Activated CD4-positive, alpha-beta memory T cell treated with anti-CD3 and anti-CD28 coated beads, Interleukin-2, amount 10 ng/mL, durations not matched to agents 7 days and 5 days (primary cell): ENCODE data around the gene SMAD1. TPM values are rescaled to one million over a fixed set of nuclear protein-coding genes. Genes with fewer than 3 reads are reported as not detected.

Experiments used
- CTCF ChIA-PET: fragments of 350-600 bp; sonication (Branson Sonifier 250); formaldehyde crosslinking; loops from one replicate; lab custom pipeline; 2021; ENCODE audit warnings: antibody characterized with exemption, inconsistent platforms; lab: Charles Lee
- POLR2A ChIA-PET: fragments of 350-600 bp; sonication (Branson Sonifier 250); formaldehyde crosslinking; loops from one replicate; lab custom pipeline; 2021; ENCODE audit warnings: antibody characterized with exemption; lab: Charles Lee
- DNase-seq: peaks from one replicate; pipeline ENCODE4 v3.0.0-alpha.2; 2020
- H3K27ac Mint-ChIP-seq: one replicate; pipeline ENCODE4 v1.8.0; 2021; ENCODE audit warnings: mild to moderate bottlenecking, mixed read lengths
- H3K27me3 Mint-ChIP-seq: one replicate; pipeline ENCODE4 v1.8.0; 2021; ENCODE audit warnings: mixed read lengths
- H3K36me3 Mint-ChIP-seq: one replicate; pipeline ENCODE4 v1.8.0; 2021; ENCODE audit warnings: low read depth, mixed read lengths
- H3K4me1 Mint-ChIP-seq: one replicate; pipeline ENCODE4 v1.8.0; 2021; ENCODE audit warnings: mixed read lengths
- H3K4me3 Mint-ChIP-seq: one replicate; pipeline ENCODE4 v1.8.0; 2021; ENCODE audit warnings: mild to moderate bottlenecking, mixed read lengths
- H3K9me3 Mint-ChIP-seq: one replicate; pipeline ENCODE4 v1.8.0; 2021; ENCODE audit warnings: mixed read lengths
- total RNA-seq, 2 experiments: library from RNA; stranded (reverse); gene quantifications; one replicate each; pipeline ENCODE4 v1.2.3, GENCODE V29; 2021

Gene SMAD1
- total RNA-seq, 2 experiments from 2014 or later = 1.9 to 2.1 TPM

- DNase-seq = no peak
- Mint-ChIP-seq H3K36me3 (no peaks in the 10 kb centered on the region), H3K27ac (no peak overlapping the region), H3K4me3 (no peak overlapping the region), H3K27me3 (peaks cover 11% of the 10 kb centered on the region), H3K9me3 (no peaks in the 10 kb centered on the region), H3K4me1 (no peaks in the 10 kb centered on the region)
- ChIA-PET CTCF (no interaction called here), POLR2A (no interaction called here)
These were observed 54.4 kb downstream of the SMAD1 start for GRCh38 chr4:145536044-145536443.

GRCh38 chr4:145538596-145538995 lies 56.9 kb downstream of the SMAD1 start:
- peaks cover 14% of the 10 kb centered on the region for H3K27me3 Mint-ChIP-seq
- no peak overlapping the region for H3K27ac Mint-ChIP-seq
- no peak overlapping the region for H3K4me3 Mint-ChIP-seq
- POLR2A ChIA-PET = no interaction called here
- H3K9me3 Mint-ChIP-seq = no peaks in the 10 kb centered on the region
- H3K36me3 Mint-ChIP-seq = no peaks in the 10 kb centered on the region
- no peaks in the 10 kb centered on the region for H3K4me1 Mint-ChIP-seq
- DNase-seq = no peak
- CTCF ChIA-PET = no interaction called here

DNA sequence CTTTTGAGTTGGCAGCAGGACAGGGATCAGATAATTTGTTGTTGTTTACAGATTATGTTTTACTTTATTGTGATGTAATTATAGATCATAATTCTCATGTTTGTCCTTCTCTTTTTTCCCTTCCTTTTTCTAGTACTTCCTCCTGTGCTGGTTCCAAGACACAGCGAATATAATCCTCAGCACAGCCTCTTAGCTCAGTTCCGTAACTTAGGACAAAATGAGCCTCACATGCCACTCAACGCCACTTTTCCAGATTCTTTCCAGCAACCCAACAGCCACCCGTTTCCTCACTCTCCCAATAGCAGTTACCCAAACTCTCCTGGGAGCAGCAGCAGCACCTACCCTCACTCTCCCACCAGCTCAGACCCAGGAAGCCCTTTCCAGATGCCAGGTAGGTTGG lies 58.0 kb downstream of the SMAD1 start:
- no peak for DNase-seq
- Mint-ChIP-seq H3K27me3 (peaks cover 16% of the 10 kb centered on the region), H3K9me3 (no peaks in the 10 kb centered on the region), H3K4me1 (no peaks in the 10 kb centered on the region), H3K4me3 (no peak overlapping the region), H3K36me3 (no peaks in the 10 kb centered on the region), H3K27ac (no peak overlapping the region)
- ChIA-PET POLR2A (no interaction called here), CTCF (no interaction called here)

DNA sequence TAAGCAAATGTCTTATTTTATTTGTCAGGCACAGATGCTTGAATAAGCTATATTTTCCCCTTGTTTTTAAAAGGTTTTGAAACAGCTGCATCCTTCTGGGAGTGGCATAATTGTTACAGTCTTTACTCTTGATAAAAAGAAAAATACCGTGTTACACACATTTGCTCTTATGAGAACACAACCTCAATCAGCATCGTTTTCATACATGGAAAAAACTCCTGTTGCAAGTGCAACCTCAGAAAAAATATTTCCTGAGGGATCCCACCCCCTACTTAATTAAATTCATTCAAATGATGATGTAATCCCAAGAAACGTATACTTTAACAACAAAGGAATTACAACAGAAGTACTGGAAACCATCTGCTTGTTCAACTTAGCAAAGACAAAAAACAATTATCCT lies 58.6 kb downstream of the SMAD1 start:
- ChIA-PET POLR2A (no interaction called here), CTCF (no interaction called here)
- Mint-ChIP-seq H3K4me1 (no peaks in the 10 kb centered on the region), H3K27ac (no peak overlapping the region), H3K36me3 (no peaks in the 10 kb centered on the region), H3K9me3 (no peaks in the 10 kb centered on the region), H3K27me3 (peaks cover 16% of the 10 kb centered on the region), H3K4me3 (no peak overlapping the region)
- DNase-seq = no peak

DNA sequence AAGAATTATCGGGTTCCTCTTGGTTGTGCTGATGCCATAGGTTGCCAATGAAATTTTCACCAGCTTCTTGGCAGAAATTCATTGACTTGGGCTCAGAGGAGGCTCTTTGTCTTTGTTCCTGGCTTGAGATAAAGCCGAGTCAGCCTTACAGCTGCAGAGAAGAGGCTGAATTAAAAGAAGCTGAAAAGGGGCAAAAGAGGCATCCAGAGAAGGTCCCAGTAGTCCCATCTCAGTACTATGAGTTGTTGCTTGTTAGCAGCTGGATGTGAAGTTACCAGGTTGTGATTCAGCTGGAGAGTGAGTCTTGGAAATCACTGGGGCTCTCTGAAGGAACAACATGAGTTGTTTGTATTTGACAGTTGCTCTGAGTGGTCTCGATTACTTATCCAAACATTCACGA lies 59.7 kb downstream of the SMAD1 start:
- Mint-ChIP-seq H3K9me3 (no peaks in the 10 kb centered on the region), H3K4me3 (no peak overlapping the region), H3K4me1 (no peaks in the 10 kb centered on the region), H3K36me3 (no peaks in the 10 kb centered on the region), H3K27me3 (peaks cover 14% of the 10 kb centered on the region), H3K27ac (no peak overlapping the region)
- ChIA-PET CTCF (interaction anchor here (1.0 kb wide), 1 partner anchor 16 kb away, joined by 3 read pairs; no protein-coding TSS in a partner anchor), POLR2A (no interaction called here)
- no peak for DNase-seq

DNA sequence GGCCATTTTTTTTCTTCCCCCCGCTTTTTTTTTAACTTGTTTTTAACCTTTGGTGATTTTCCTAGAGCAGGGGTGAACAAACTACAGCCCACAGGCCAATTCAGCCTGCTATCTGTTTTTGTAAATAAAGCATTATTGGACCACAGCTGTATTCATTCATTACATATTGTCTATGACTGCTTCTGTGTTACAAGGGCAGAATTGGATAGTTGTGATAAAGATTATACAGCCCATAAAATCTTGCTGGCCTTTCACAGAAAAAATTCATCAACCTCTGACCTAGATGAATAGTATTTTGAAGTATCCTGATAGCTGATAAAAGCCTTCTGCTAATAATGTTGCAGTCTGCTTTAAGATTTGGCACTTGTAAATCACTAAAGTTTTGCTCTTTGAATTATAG lies 63.4 kb downstream of the SMAD1 start:
- POLR2A ChIA-PET = no interaction called here
- Mint-ChIP-seq H3K4me1 (no peaks in the 10 kb centered on the region), H3K27ac (no peak overlapping the region), H3K4me3 (no peak overlapping the region), H3K27me3 (peaks cover 8% of the 10 kb centered on the region), H3K36me3 (no peaks in the 10 kb centered on the region), H3K9me3 (no peaks in the 10 kb centered on the region)
- DNase-seq = no peak
- CTCF ChIA-PET = interaction anchor here (0.8 to 1.0 kb wide), 2 partner anchors 12 to 72 kb away, joined by 3 read pairs; no protein-coding TSS in a partner anchor

DNA sequence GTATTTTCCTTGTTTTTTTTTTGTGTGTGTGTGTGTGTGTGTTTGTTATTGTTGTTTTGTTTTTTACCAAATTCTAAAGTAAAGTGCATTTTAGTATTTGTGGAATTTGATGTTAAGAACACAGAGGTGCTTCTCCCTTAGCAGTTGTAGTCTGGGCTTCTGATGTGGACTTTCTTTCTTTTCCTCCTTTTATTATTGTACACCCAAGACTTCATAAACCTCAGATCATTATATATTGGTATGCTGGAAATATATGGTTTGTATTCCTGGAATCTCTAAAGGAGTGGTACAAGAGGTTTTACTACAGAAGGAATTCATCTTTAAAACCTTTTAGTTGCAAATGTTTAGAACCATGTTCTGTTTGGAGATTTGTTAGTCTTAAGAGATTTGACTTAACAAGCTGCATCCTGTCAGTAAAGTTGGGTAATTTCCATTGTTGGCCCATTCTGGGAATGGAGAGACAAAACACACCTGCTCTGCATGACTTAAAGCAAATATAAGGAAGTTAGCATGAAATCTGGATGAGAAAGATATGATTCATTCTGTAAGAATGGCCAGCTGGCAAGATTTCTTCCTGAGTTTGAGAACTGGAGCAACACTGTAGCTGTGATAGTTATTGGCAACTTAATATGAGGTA lies 64.0 kb downstream of the SMAD1 start:
- no peak overlapping the region for H3K27ac Mint-ChIP-seq
- H3K9me3 Mint-ChIP-seq = no peaks in the 10 kb centered on the region
- no peaks in the 10 kb centered on the region for H3K36me3 Mint-ChIP-seq
- ChIA-PET POLR2A (no interaction called here), CTCF (interaction anchor here (0.8 kb wide), 1 partner anchor 12 kb away, joined by 3 read pairs; no protein-coding TSS in a partner anchor)
- peaks cover 7% of the 10 kb centered on the region for H3K27me3 Mint-ChIP-seq
- H3K4me3 Mint-ChIP-seq = no peak overlapping the region
- no peak for DNase-seq
- H3K4me1 Mint-ChIP-seq = no peaks in the 10 kb centered on the region

DNA sequence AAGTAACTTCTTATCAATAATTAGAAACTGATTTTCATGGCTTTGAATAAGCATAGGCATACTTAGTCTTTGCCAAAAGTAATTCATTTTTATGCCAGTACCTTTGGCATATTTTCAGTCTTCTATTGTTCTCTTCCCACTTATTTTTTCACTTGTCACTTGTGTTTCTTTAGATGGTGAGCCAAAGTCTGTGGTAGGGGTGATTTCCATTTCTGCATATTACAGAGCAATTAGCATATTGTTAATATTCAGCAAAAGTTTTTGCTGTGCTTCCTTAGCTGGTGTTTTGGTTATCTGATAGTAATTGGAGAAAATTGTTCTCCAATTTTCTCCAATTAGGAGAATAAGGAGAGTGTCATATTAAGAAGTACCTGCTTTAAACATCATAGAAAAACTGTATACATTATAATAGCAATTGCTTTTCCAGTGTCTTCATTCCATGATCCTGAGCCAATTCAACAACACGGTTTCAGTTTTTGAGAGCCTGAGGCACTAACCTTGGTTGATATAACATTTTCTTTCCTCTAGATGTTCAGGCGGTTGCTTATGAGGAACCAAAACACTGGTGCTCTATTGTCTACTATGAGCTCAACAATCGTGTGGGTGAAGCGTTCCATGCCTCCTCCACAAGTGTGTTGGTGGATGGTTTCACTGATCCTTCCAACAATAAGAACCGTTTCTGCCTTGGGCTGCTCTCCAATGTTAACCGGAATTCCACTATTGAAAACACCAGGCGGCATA lies 64.7 kb downstream of the SMAD1 start:
- no peak for DNase-seq
- Mint-ChIP-seq H3K4me1 (no peaks in the 10 kb centered on the region), H3K36me3 (no peaks in the 10 kb centered on the region), H3K27me3 (peaks cover 7% of the 10 kb centered on the region), H3K27ac (no peak overlapping the region), H3K9me3 (no peaks in the 10 kb centered on the region), H3K4me3 (no peak overlapping the region)
- ChIA-PET CTCF (no interaction called here), POLR2A (no interaction called here)

GRCh38 chr4:145551660-145552059 lies 70.0 kb downstream of the SMAD1 start:
- Mint-ChIP-seq H3K27me3 (no peaks in the 10 kb centered on the region), H3K9me3 (no peaks in the 10 kb centered on the region), H3K4me1 (peaks cover 4% of the 10 kb centered on the region), H3K36me3 (no peaks in the 10 kb centered on the region), H3K27ac (no peak overlapping the region), H3K4me3 (no peak overlapping the region)
- no peak for DNase-seq
- POLR2A ChIA-PET = no interaction called here
- CTCF ChIA-PET = no interaction called here

- no peaks in the 10 kb centered on the region for H3K27me3 Mint-ChIP-seq
- CTCF ChIA-PET = interaction anchor here (0.6 kb wide), 1 partner anchor 318 kb away, joined by 4 read pairs; no protein-coding TSS in a partner anchor
- no peaks in the 10 kb centered on the region for H3K36me3 Mint-ChIP-seq
- DNase-seq = no peak
- H3K27ac Mint-ChIP-seq = no peak overlapping the region
- peaks cover 4% of the 10 kb centered on the region for H3K4me1 Mint-ChIP-seq
- no peak overlapping the region for H3K4me3 Mint-ChIP-seq
- no peaks in the 10 kb centered on the region for H3K9me3 Mint-ChIP-seq
- POLR2A ChIA-PET = no interaction called here
These were observed 70.6 kb downstream of the SMAD1 start for GRCh38 chr4:145552181-145552822.

GRCh38 chr4:145553375-145553774 lies 71.7 kb downstream of the SMAD1 start:
- Mint-ChIP-seq H3K4me1 (peaks cover 4% of the 10 kb centered on the region), H3K27me3 (no peaks in the 10 kb centered on the region), H3K4me3 (no peak overlapping the region), H3K9me3 (no peaks in the 10 kb centered on the region), H3K36me3 (no peaks in the 10 kb centered on the region), H3K27ac (no peak overlapping the region)
- no peak for DNase-seq
- ChIA-PET CTCF (interaction anchor here (1.1 to 1.6 kb wide), 4 partner anchors 12 to 337 kb away, joined by 4 to 6 read pairs (median 4); no protein-coding TSS in a partner anchor), POLR2A (no interaction called here)

- CTCF ChIA-PET = interaction anchor here (0.9 to 1.6 kb wide), 5 partner anchors 11 to 338 kb away, joined by 3 to 6 read pairs (median 4); no protein-coding TSS in a partner anchor
- H3K9me3 Mint-ChIP-seq = no peaks in the 10 kb centered on the region
- H3K4me1 Mint-ChIP-seq = peaks cover 4% of the 10 kb centered on the region
- no peak overlapping the region for H3K27ac Mint-ChIP-seq
- no peaks in the 10 kb centered on the region for H3K36me3 Mint-ChIP-seq
- no peak overlapping the region for H3K4me3 Mint-ChIP-seq
- no peak for DNase-seq
- no peaks in the 10 kb centered on the region for H3K27me3 Mint-ChIP-seq
- POLR2A ChIA-PET = no interaction called here
These were observed 73.0 kb downstream of the SMAD1 start for GRCh38 chr4:145554691-145555090.

- Mint-ChIP-seq H3K27ac (no peak overlapping the region), H3K36me3 (no peaks in the 10 kb centered on the region), H3K9me3 (no peaks in the 10 kb centered on the region), H3K27me3 (no peaks in the 10 kb centered on the region), H3K4me1 (no peaks in the 10 kb centered on the region), H3K4me3 (no peak overlapping the region)
- POLR2A ChIA-PET = no interaction called here
- CTCF ChIA-PET = interaction anchor here (0.7 to 1.6 kb wide), 16 partner anchors 13 to 1382 kb away, joined by 3 to 10 read pairs (median 4); no protein-coding TSS in a partner anchor
- DNase-seq = peak; percentile 52
These were observed 76.1 kb downstream of the SMAD1 start for GRCh38 chr4:145557720-145558119.
